NOMO-1 (cell line): ENCODE data around the gene NDUFV1.
"Not testable (repeated sequence)": the region's sequence is repeated elsewhere in the genome, so short reads cannot be mapped to it uniquely, and the experiment has no call there.

ENCODE experiments used
- DNase-seq, 2 experiments: peaks; one replicate each; lab custom pipeline; 2025; ENCODE audit not compliant: unreplicated experiment in 2 of 2; lab: John Stamatoyannopoulos, UW

NDUFV1 gene

GRCh38 chr11:67623795-67624194 lies 17.1 kb downstream of the NDUFV1 start:
- DNase-seq: not testable (repeated sequence)

DNA sequence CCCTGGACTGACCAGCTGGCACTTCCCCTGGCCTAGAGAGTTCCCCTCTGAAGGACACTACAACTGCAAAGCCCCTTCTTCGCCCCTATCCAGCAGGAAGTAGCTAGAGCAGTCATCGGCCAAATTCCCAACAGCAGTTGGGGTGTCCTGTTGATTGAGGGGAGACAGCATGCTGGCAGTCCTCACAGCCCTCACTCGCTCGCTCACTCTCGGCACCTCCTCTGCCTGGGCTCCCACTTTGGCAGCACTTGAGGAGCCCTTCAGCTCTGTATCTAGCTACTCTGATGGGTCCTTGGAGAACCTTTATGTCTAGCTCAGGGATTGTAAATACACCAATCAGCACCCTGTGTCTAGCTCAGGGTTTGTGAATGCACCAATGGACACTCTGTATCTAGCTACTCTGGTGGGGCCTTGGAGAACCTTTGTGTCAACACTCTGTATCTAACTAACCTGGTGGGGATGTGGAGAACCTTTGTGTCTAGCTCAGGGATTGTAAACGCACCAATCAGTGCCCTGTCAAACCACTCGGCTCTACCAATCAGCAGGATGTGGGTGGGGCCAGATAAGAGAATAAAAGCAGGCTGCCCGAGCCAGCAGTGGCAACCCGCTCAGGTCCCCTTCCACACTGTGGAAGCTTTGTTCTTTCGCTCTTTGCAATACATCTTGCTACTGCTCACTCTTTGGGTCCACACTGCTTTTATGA lies 19.5 kb downstream of the NDUFV1 start:
- not testable (repeated sequence) for DNase-seq

DNA sequence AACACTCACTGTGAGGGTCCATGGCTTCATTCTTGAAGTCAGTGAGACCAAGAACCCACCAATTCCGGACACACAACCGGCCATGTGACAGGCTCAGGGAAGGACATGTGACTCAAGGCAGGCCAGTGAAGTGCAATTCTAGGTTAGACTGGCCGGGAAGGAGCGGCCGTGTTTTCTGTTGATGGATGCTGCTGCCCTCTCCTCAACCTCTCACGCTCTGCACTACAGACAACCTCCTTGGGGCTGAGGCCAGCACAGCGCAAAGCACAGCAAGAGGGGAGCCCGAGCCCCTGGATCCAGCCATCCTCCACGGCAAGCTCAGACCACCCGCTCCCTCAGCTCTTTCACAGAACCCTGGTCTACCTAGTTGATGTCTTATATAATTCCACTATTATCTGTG lies 20.2 kb downstream of the NDUFV1 start:
- DNase-seq: no peak

DNA sequence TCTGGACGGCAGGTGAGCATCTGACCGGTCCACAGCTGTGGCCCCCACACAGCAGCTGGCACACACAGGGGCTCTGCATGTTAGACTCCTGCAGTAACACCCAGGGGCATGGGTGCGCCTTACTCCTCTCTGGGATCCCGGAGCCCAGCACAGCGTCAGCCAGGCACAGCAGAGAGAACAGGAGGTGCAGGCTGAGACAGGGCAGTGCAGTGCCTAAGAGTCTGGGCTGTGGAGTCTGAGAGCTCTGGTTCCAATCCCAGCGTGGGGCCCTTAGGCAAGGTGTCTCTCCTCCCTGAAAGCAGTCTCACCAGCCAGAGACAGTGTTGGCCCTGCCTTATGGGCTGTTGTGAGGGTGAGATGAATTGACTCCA lies 20.7 kb downstream of the NDUFV1 start:
- DNase-seq: no peak

- no peak for DNase-seq
Observed at GRCh38 chr11:67627812-67628624, 21.3 kb downstream of the NDUFV1 start.

DNA sequence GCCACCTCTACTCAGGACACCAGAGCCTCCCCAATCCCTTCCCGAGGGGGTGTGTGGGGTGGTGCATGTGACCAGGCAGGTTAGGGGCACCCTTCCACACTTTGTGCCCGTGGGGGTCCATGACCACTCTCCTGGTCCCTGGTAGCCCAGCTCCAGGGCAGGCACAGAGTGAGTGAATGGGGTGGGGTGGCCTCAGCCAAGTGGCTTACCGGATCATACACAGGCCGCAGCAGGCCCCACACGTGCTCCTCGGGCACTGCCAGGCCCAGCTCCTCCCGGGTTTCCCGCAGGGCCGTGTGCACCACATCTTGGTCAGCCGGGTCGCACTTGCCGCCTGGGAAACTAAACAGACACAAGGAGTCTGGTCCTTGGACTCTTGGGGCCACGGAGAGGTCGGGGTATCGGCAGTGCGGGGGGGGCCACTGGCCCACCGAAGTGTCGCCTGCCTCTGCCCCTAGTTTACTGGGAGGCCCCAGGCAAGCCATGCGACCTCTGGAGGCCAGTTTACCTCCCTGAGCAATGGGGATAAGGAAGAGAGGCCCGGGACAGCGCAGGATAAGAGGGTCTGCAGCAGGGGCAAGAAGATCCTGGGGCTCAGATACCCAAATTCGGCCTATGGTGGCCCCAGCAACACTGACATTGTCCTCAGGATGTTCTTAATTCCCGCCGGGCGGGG lies 22.1 kb downstream of the NDUFV1 start:
- no peak for DNase-seq

DNA sequence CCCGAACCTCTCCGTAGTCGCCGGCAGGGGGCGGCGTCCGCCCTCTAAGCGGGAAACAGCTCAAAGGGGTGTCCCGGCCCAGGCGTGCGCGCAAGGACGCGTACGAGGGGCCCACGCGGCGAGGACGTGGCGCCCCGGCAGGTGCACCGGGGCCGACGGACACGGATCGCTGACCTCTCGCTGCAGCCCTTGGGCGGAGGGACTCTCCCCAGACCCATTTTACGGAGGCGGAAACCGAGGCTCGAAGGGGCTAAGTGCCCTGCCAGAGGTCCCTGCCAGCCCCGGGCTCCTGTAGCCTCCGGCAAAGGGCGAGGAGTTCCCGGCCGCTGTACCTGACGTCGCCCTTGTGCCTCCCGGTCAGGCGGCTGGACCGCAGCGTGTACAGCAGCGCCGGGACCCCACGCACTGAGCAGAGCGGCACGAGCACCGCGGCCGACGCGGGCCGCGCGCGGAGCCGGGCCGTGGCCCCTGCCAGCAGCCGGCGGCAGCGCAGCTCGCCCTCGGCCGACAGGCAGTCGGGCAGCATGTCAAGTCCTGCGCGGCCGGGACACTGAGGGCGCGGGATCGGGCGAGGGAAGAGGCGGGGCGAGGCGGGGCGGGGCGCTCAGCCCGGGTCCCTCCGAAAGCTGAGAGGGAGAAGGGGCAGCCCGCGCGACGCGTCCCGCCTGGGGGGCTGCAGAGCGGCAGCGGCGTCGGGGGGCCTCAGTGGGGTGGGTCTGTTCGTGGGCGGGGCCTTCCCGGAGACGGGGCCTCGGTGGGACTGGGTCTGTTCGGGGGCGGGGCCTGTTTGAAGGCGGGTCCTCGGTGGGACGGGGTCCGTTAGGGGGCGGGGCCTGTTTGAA lies 22.9 kb downstream of the NDUFV1 start, which contains the start of gene NUDT8:
NUDT8 (minus strand) TSS at position 552 of the 842 bp plus-strand sequence; CDS start at position 526, 26 bp downstream.
- DNase-seq: peak; percentile 85

GRCh38 chr11:67630228-67630942 lies 23.6 kb downstream of the NDUFV1 start:
- peak; percentile 95 to 97 for DNase-seq

- DNase-seq: no peak
Observed at GRCh38 chr11:67630943-67631331, 24.2 kb downstream of the NDUFV1 start.

DNA sequence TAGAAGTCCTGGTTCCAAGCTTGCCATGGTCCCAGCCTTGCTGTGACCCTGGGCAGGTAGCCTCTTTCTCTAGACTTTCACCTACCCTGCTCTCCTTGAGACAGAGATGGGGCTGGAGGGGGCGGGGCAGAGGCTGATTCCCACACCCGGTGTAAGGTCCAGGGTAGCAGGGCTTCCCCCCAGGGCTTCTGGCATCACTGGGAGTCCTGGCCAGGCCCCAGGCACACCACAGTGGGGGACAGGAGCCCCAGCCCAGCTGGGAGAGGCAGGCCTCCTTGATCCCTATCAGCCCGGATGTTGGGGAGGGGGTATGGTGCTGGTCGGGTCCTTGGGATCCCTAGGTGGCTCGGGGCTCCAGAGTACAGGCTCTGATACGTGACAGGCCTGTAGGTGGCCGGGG lies 24.7 kb downstream of the NDUFV1 start:
- no peak for DNase-seq

DNA sequence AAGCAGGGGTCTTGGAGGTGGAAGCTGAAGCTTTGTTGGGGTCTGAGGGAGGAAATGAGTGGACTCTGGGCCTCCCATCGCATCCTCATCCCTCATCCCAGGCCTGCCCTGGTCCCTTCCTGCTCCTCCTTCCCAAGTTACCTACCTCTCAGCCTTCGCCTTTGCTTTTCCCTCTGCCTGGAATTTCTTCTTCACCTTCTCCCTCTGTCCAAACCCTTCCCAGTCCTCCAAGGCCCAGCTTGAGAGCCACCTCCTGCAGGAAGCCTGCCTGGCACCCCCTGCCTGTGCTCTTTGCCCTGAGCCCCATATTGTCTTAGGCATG lies 25.1 kb downstream of the NDUFV1 start:
- DNase-seq: no peak

DNA sequence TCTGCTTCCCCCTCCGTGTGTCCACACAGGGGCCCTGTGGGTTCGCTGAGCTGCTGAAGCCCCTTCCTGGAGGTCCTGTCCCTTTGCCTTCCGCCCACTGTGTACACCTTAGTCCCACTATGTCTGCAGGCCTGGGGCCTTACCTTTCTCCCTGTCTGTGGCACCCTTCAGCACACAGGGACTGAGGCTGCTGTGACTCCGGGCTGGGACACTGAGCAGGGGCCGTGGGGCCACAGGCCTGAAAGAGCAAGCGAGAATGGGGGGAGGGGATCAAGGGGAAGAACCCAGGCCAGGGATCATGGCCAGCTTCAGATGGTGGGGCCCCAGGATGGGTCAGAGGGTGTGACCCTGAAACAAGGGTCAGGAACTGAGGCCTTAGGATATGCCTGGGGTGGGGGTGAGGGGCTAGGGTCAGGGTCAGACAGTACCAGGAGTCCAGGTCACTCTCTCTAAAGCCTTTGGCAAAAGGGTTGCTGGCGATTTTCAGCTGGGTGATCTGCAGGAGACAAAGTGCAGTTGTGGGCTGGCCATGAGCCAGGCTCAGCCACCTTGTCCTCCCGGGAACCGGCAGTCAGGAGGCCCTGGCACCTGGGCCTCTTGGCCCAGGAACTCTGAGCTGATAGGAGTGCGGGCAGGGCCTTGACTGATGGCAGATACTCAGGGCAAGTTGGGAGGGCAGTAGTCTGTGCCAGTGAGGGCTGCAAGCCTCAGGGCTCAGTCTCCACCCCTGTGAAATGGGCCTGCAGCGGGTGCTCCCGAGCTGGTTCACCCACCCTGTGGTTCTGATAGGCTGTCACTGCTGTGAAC lies 25.6 kb downstream of the NDUFV1 start:
- DNase-seq: no peak

DNA sequence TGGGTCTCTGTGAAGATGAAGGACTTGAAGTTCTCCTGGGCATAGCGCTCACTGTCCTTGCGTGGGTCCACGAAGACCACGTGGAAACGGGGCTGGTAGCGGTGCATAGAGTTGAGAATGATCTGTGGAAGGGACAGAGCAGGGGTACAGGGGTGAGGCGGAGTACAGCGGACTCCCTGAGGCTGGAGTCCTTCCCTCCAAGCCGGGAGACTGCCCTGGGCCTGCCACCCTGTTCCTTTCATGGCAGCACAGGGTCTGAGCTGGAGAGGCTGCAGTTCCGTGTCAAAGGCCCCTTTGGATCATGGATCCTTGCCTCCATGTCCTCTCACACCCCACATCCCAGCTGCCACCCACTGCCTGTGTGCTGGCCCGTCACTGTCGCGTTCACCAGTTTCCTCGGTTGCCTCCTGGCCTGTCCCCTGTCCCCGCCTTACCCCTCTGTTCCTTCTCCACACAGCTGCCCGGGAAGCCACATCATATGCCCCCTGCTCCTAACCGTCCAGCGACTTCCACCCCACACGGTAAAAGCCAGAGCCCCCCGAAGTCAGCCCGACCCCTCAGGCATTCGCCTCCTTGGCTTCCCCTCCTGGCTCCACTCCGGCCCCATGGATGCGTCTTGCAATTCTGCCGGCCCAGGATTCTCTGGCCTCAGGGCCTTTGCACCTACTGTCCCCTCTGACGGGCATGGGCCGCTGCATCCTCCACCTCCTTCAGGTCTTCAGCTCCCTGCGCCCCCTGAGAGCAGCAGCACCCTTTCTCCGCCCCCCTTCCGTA lies 26.4 kb downstream of the NDUFV1 start:
- DNase-seq: no peak

GRCh38 chr11:67633758-67634365 lies 27.1 kb downstream of the NDUFV1 start:
- DNase-seq: no peak

DNA sequence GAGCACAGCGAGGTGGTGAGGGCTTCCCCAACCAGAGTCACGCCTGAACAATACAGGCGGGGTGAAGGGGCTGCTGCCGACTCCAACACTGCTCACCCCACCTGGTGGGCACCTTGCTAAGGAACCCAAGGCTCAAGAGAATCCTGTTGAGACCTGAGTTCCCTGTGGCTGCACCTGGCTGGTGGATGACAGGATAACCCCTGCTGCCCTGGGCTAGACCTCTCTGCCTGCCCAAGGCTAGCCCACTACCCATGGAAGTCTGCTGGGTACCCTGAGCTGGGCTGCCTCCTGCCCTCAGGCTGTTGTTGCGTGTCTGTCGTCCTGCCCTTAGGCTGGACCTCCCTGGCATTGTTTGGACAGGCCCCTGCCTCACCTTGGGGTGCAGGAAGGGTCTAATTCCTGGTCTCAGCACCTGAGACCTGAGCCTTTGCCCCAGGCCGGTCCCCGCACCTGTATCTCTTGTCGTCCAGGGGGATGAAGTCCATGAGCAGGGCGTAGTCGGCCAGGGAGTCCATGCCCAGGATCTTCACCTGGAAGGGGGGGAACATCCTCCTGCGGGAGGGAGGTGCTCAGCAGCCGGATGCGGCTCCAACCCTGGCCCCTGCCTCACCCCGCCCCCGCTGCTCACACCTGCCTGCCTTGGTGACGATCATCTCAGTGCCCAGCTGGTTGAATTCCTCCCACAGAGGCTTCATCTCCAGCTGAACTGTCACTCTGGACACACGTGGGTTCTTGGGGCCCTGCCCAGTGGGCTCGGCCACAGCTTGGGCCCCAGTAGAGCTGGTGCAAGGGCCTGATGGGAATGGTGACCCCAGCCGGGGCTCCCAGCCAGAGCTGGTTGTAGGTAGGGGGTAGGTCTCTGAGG lies 27.9 kb downstream of the NDUFV1 start:
- DNase-seq: no peak

DNA sequence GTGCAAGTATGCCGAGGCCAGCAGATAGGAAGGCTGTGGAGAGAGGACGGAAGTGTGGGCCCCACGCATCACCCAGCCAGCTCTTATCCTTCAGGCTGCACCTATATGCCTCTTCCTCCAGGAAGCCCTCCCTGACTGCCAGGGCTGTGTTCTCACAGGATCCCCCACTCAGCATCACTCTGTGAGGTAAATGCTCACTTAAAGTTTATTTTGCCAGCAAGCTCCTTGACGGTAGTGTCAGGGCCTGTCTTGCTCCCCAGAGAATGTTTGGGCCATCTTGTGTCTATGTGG lies 28.4 kb downstream of the NDUFV1 start:
- no peak for DNase-seq

DNA sequence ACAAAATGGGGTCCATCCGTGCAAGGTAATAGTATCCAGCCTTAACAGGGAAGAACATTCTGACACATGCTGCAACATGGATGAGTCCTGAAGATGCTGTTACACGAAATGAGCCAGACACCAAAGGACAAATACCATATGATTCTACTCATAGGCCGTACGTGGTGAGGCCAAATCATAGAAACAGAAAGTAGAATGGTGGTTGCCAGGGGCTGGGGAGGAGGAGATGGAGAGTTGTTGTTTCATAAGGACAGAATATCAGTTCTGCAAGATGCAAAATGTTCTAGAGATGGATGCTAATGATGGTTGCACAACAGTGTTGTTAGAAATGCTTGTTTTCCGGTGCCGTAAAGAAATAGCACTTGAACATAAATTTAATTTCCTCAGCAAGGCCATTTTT lies 30.2 kb downstream of the NDUFV1 start:
- DNase-seq: peak in 1 of 2 experiments; percentile 20
